Calu3 (cell line): ENCODE data around the gene WDR88. TPM values are rescaled to one million over a fixed set of nuclear protein-coding genes. Genes with fewer than 3 reads are reported as not detected.
"Not testable (repeated sequence)": the region's sequence is repeated elsewhere in the genome, so short reads cannot be mapped to it uniquely, and the experiment has no call there.

ENCODE experiments used
- BruUV-seq: library from RNA; stranded (reverse); fragments of 400-500 nt; replicated peaks from 2 replicates; lab custom pipeline; 2021; lab: Mats Ljungman, UMichigan
- CTCF ChIA-PET: fragments of 300-600 bp; sonication (Branson Sonifier 250); formaldehyde crosslinking; loops from one replicate; lab custom pipeline; 2022; ENCODE audit warnings: antibody characterized with exemption; lab: Charles Lee
- DNase-seq: peaks from one replicate; pipeline ENCODE4 v3.0.0; 2022
- H3K27ac Mint-ChIP-seq: one replicate; pipeline ENCODE4 v1.8.0; 2022; ENCODE audit warnings: mixed read lengths; ENCODE audit not compliant: unreplicated experiment
- H3K27me3 Mint-ChIP-seq: one replicate; pipeline ENCODE4 v1.8.0; 2022; ENCODE audit warnings: mixed read lengths; ENCODE audit not compliant: unreplicated experiment
- H3K36me3 Mint-ChIP-seq: one replicate; pipeline ENCODE4 v1.8.0; 2022; ENCODE audit warnings: mild to moderate bottlenecking, moderate library complexity, mixed read lengths; ENCODE audit not compliant: insufficient read depth, unreplicated experiment
- H3K4me1 Mint-ChIP-seq: one replicate; pipeline ENCODE4 v1.8.0; 2022; ENCODE audit warnings: mild to moderate bottlenecking, low read depth, mixed read lengths; ENCODE audit not compliant: unreplicated experiment
- H3K4me3 Mint-ChIP-seq: one replicate; pipeline ENCODE4 v1.8.0; 2022; ENCODE audit warnings: mild to moderate bottlenecking, low read depth, moderate library complexity, mixed read lengths; ENCODE audit not compliant: unreplicated experiment
- H3K9me3 Mint-ChIP-seq: one replicate; pipeline ENCODE4 v1.8.0; 2022; ENCODE audit warnings: low read depth, mixed read lengths; ENCODE audit not compliant: unreplicated experiment
- intact Hi-C: fragments of 100-400 bp; cut with micrococcal nuclease; formaldehyde crosslinking; loops from one replicate; pipeline ENCODE4 v1.10.0; 2022; ENCODE audit not compliant: unreplicated experiment
- total RNA-seq: library from RNA; stranded (reverse); gene quantifications from 2 replicates; pipeline ENCODE4 v1.2.3, GENCODE V29; 2022
- TF ChIP-seq, protein P1 (sequence below): fragments of 200-600 bp; IDR thresholded peaks from one replicate; pipeline ENCODE4 v1.8.0; 2022; ENCODE audit warnings: antibody characterized with exemption; ENCODE audit not compliant: unreplicated experiment

Gene WDR88
- total RNA-seq, 1 experiment from 2014 or later: not detected

- intact Hi-C loops: no loop called here
- Mint-ChIP-seq H3K9me3 (no peaks in the 10 kb centered on the region), H3K4me1 (no peaks in the 10 kb centered on the region), H3K36me3 (no peaks in the 10 kb centered on the region), H3K27ac (no peak overlapping the region), H3K4me3 (no peak overlapping the region), H3K27me3 (peaks cover 33% of the 10 kb centered on the region)
- no peak for DNase-seq
- no TSS peak for BruUV-seq
- TF ChIP-seq, protein P1, sequence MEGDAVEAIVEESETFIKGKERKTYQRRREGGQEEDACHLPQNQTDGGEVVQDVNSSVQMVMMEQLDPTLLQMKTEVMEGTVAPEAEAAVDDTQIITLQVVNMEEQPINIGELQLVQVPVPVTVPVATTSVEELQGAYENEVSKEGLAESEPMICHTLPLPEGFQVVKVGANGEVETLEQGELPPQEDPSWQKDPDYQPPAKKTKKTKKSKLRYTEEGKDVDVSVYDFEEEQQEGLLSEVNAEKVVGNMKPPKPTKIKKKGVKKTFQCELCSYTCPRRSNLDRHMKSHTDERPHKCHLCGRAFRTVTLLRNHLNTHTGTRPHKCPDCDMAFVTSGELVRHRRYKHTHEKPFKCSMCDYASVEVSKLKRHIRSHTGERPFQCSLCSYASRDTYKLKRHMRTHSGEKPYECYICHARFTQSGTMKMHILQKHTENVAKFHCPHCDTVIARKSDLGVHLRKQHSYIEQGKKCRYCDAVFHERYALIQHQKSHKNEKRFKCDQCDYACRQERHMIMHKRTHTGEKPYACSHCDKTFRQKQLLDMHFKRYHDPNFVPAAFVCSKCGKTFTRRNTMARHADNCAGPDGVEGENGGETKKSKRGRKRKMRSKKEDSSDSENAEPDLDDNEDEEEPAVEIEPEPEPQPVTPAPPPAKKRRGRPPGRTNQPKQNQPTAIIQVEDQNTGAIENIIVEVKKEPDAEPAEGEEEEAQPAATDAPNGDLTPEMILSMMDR: no peak
- CTCF ChIA-PET: no interaction called here
Measured at GRCh38 chr19:33208371-33208895, 76.5 kb downstream of the WDR88 start.

GRCh38 chr19:33208904-33209849 lies 77.3 kb downstream of the WDR88 start:
- Mint-ChIP-seq H3K27me3 (peaks cover 40% of the 10 kb centered on the region), H3K27ac (no peak overlapping the region), H3K4me3 (no peak overlapping the region), H3K36me3 (no peaks in the 10 kb centered on the region), H3K9me3 (no peaks in the 10 kb centered on the region), H3K4me1 (no peaks in the 10 kb centered on the region)
- TF ChIP-seq, protein P1: no peak
- intact Hi-C loops: no loop called here
- CTCF ChIA-PET: interaction anchor here (0.7 kb wide), 1 partner anchor 25 kb away, joined by 5 read pairs; no protein-coding TSS in a partner anchor
- DNase-seq: no peak
- BruUV-seq: no TSS peak

DNA sequence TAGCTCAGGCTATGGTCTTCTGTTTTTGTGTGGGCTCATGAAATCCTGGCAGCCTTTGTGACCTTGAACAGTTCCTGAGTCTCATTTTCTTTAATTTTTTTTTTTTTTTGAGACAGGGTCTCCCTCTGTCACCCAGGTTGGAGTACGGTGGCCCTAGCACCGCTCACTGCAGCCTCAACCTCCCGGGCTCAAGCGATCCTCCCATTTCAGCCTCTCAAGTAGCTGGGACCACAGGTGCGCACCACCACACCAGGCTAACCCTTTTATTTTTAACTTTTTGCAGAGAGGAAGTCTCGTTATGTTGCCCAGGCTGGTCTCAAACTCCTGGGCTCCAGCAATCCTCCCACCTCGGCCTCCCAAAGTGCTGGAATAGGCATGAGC lies 77.9 kb downstream of the WDR88 start:
- H3K27ac Mint-ChIP-seq, H3K4me3 Mint-ChIP-seq, H3K9me3 Mint-ChIP-seq, BruUV-seq, DNase-seq, intact Hi-C loops, H3K4me1 Mint-ChIP-seq, H3K36me3 Mint-ChIP-seq: not testable (repeated sequence)
- H3K27me3 Mint-ChIP-seq: peaks cover 47% of the 10 kb centered on the region
- CTCF ChIA-PET: interaction anchor here (0.7 kb wide), 1 partner anchor 25 kb away, joined by 5 read pairs; no protein-coding TSS in a partner anchor

DNA sequence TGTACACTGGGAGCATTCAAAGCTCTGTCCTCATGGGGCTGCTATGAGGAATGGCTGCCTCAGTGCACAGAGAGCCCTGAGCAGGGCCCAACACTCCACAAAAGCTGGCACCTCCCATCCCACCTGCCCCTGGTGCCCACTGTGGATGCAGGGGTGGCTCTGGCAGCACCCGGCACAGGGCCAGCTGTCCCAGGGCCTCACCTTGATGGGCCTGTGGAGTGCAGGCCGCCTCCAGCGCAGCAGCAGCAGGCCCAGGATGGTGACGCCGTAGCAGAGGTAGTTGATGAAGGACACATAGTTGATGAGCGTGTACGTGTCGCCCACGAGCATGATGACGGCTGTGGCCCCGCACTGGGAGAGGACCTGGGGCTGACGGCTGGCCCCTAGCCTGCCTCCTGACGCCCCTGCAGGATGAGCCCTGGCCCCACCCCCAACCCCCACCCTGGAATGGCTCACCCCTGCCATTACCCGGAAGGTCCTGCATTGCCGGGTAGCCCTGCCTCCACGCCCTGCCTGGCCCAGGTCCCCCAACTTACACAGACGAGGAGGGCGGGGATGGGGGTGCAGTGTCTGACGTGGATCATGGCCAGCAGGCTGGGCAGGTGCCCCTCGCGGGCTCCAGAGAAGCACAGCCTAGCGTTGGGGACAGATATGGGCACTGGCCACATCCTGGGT lies 78.5 kb downstream of the WDR88 start:
- Mint-ChIP-seq H3K27ac (no peak overlapping the region), H3K4me3 (no peak overlapping the region), H3K27me3 (peaks cover 52% of the 10 kb centered on the region), H3K9me3 (no peaks in the 10 kb centered on the region), H3K4me1 (no peaks in the 10 kb centered on the region), H3K36me3 (no peaks in the 10 kb centered on the region)
- intact Hi-C loops: no loop called here
- DNase-seq: no peak
- CTCF ChIA-PET: no interaction called here
- TF ChIP-seq, protein P1: no peak
- BruUV-seq: no TSS peak
